ENCODE data around the gene TTC39C.

DNA sequence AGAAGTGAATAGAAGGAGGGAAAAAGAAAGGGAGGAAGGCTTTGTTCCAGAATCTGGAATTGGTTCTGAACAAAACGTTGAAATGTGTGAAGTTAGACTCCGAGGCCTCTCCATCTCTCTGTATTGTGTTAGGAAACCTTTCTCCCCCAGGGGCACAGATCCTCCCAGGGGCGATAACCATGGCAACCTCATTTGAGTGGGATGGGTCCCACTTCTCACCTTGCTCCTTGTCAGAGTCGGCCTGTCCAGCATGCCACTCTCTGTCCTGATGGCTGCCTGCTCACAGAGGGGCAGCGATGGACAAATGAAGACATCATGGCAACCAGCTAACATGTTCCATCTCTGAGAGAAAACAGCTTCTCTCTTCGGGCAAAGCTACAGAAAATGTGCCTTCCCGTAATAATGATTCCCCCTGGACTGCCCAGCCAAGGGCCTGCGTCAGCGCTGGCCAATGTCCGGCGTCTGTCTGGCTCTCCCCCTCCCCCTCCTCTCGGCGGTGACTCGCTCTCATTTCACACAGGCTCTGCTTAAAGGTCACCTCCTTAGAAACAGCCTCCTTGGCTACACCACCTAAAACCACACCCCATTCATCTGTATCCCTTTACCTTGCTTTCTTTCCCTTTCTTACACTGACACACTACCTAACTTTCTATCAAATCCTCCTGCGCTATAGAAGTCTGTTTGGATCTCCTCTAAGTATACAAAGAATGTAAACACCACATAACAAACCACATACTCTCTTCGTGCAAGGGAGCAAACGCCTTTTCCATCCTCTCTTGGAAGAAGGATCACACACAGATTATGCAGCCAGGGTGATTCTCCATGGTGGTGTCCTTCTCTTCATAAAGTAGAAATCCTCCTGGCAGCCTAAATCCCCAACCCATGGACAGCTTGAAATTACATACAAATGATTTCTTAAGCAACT lies 32.1 kb upstream of the TTC39C start:
- TF ChIP-seq POLR2A (IDR thresholded peaks at IDR 0.05): no peak
- TF ChIP-seq, protein P1, sequence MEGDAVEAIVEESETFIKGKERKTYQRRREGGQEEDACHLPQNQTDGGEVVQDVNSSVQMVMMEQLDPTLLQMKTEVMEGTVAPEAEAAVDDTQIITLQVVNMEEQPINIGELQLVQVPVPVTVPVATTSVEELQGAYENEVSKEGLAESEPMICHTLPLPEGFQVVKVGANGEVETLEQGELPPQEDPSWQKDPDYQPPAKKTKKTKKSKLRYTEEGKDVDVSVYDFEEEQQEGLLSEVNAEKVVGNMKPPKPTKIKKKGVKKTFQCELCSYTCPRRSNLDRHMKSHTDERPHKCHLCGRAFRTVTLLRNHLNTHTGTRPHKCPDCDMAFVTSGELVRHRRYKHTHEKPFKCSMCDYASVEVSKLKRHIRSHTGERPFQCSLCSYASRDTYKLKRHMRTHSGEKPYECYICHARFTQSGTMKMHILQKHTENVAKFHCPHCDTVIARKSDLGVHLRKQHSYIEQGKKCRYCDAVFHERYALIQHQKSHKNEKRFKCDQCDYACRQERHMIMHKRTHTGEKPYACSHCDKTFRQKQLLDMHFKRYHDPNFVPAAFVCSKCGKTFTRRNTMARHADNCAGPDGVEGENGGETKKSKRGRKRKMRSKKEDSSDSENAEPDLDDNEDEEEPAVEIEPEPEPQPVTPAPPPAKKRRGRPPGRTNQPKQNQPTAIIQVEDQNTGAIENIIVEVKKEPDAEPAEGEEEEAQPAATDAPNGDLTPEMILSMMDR (IDR thresholded peaks at IDR 0.05): no peak
